GM21619 (cell line): ENCODE results near the gene MAGI2.

Experiments
- ATAC-seq: cut with Tn5 transposase; IDR thresholded peaks from one replicate; pipeline ENCODE4 v1.9.1; 2021; ENCODE audit not compliant: unreplicated experiment

The MAGI2 gene

GRCh38 chr7:77985974-77986339 lies 1467.5 kb downstream of the MAGI2 start:
- ATAC-seq: no peak

- no peak for ATAC-seq
These were observed 1468.1 kb downstream of the MAGI2 start for GRCh38 chr7:77985232-77985973.

GRCh38 chr7:77983973-77984372 lies 1469.5 kb downstream of the MAGI2 start:
- ATAC-seq: no peak

GRCh38 chr7:77982926-77983550 lies 1470.4 kb downstream of the MAGI2 start:
- ATAC-seq: no peak

- no peak for ATAC-seq
These were observed 1473.3 kb downstream of the MAGI2 start for GRCh38 chr7:77980087-77980713.

GRCh38 chr7:77979219-77979618 lies 1474.2 kb downstream of the MAGI2 start:
- no peak for ATAC-seq

GRCh38 chr7:77975672-77976480 lies 1477.6 kb downstream of the MAGI2 start:
- ATAC-seq: no peak

- no peak for ATAC-seq
These were observed 1481.7 kb downstream of the MAGI2 start for GRCh38 chr7:77971726-77972125.

- no peak for ATAC-seq
These were observed 1486.0 kb downstream of the MAGI2 start for GRCh38 chr7:77967429-77967828.
